GM20000 (cell line): ENCODE data around the gene IRF8.
A peak's percentile ranks its signal among the peaks of the same experiment; 100 is the strongest.

Source experiments
- DNase-seq: peaks from one replicate; pipeline ENCODE4 v3.0.0; 2012; ENCODE audit warnings: low spot score
- TF ChIP-seq, protein P1 (sequence below): IDR thresholded peaks from 2 replicates; pipeline ENCODE4 v1.5.1; 2012; ENCODE audit warnings: mild to moderate bottlenecking, control low read depth; ENCODE audit errors: extremely low read depth, missing control alignments

The IRF8 gene, protein sequence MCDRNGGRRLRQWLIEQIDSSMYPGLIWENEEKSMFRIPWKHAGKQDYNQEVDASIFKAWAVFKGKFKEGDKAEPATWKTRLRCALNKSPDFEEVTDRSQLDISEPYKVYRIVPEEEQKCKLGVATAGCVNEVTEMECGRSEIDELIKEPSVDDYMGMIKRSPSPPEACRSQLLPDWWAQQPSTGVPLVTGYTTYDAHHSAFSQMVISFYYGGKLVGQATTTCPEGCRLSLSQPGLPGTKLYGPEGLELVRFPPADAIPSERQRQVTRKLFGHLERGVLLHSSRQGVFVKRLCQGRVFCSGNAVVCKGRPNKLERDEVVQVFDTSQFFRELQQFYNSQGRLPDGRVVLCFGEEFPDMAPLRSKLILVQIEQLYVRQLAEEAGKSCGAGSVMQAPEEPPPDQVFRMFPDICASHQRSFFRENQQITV

DNA sequence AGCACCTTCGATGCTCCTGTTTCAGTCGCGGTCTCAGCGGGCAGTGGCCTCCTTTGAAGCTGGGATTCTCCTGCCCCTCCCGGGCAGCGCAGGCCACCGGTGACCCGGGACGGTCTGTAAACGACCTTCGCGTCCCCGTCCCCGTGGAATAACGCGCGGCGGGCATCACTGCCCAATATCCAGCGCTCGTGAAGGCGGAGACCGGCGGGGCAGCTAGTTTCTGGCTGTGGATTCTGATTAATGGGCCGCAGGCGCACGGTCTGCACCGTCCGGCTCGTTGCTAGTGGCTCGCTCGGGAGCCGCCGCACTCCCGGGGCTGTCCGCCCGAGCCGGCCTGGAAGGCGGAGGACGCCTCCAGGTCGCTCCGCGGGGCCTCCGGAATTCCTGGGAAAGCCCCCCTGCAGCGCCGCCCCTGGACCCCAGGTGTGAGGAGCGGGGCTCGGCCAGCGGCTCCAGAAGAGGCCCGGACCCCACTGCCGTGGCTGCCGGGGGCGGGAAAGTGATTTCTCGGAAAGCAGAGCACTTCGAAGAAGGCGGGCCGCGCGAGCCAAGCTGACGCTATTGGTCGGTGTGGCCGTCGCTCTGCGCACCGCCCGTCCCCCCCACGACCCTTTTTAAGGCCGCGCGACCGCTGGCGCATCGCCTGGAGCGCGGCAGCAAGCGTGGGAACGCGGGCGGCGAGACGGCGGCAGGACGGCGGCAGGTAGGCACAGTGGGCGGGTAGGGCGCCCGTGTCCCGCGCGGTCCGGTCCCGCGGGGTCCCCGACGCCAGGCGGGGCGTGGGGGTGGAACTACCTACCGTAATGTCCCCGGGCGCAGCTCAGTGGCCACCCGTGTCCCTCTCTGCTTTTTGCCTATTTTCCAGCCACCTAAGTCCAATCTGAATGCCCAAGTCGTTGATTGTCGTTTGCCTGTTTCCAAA, at the start of gene IRF8:
IRF8 (plus strand) TSS at position 642 of the 922 bp plus-strand sequence. CDS start 3,854 bp downstream, outside the sequence.
- peak; percentile 94 for DNase-seq
- TF ChIP-seq, protein P1, sequence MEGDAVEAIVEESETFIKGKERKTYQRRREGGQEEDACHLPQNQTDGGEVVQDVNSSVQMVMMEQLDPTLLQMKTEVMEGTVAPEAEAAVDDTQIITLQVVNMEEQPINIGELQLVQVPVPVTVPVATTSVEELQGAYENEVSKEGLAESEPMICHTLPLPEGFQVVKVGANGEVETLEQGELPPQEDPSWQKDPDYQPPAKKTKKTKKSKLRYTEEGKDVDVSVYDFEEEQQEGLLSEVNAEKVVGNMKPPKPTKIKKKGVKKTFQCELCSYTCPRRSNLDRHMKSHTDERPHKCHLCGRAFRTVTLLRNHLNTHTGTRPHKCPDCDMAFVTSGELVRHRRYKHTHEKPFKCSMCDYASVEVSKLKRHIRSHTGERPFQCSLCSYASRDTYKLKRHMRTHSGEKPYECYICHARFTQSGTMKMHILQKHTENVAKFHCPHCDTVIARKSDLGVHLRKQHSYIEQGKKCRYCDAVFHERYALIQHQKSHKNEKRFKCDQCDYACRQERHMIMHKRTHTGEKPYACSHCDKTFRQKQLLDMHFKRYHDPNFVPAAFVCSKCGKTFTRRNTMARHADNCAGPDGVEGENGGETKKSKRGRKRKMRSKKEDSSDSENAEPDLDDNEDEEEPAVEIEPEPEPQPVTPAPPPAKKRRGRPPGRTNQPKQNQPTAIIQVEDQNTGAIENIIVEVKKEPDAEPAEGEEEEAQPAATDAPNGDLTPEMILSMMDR = no peak

DNA sequence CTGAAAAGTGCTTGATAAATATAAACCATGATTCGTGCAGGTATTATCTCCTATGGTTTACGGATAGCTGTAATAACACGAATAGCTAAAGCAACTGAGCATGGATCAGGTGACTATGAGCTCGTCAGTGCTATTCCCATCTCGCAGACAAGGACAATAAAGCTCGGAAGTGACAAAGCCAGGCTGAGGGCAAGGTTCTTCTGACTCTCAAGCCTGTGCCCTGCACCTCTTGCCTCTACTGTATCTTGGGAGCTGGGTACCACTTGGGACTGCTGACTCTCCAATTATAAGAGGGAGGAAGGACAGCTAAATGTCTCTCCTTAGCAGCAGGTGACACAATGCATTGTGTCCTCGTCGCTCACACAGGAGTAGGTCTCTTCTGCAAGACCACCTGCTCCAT, 49.6 kb upstream of the IRF8 start:
- DNase-seq = no peak
- TF ChIP-seq, protein P1 = no peak

DNA sequence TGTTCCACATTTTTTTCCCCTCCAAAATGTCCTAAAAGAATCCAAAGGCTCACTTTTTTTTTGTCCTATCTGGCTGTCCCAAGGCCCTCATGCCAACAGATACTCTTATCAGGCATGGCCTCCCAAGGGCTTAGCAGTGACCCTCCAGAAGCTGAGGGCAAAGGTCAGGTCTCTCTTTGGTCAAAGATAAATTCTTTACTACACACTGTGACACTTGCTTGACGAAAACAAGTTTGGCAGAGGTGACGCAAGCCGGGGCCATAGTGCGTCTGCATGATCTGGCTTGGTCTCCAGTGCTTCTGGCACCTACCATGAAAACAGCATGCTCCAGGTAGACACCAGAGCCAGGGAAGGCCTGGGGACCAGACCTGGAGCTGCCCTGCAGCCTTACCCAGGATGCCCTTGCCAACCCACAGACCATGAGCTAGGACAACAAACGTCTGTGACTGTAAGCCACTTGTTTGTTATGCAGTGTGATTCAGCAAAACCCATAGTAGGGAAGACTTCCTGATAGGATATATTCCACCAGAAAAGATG, 48.5 kb upstream of the IRF8 start:
- TF ChIP-seq, protein P1 = no peak
- no peak for DNase-seq

- no peak for DNase-seq
- TF ChIP-seq, protein P1 = no peak
Measured at GRCh38 chr16:85851034-85851785, 47.8 kb upstream of the IRF8 start.

DNA sequence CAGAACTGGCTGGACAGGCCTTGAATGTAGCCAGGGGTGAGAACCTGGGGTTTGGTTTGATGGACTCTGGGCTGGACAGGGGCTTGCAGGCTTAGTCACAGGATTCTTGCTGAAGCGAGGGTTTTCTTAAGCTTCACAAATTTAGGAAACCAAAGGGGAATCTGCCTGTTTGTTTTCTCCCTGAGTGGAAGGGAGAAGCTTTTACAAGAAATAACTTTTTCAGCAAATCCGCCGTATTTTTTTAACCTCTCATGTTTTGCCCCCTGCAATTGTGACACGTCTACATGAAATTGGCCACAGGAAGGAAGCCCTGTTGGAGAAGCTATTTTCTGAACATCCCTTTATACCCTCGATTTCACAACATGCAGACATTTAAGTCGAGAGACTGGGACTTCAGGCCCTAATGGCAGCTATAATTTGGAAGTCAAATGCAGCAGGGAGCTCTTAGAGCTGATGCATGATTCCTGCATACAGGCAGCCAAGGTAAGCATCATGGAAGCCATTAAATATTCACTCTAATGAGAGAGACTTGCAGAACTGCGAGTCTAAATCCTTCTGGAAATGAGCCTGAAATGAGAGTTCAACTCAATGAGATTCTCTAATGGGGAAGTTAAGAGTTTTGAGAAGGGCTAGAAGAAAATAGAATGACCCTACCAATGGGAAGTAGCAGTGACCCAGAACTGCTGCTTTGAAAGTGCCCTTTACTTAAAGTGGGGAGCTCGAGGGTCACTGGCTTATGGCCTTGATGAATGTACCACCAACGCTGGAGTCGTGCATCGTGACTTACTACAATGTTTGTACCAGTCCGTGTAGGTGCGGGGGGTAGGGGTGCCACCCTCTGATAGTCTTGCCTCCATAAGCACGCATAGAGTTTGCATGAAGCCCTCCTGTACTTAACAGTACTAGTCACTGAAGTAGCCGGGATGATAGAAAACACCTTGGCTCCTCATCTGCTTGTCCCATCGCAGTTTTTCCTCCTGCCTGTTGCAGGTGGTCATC, 45.1 kb upstream of the IRF8 start:
- DNase-seq = no peak
- TF ChIP-seq, protein P1 = no peak

DNA sequence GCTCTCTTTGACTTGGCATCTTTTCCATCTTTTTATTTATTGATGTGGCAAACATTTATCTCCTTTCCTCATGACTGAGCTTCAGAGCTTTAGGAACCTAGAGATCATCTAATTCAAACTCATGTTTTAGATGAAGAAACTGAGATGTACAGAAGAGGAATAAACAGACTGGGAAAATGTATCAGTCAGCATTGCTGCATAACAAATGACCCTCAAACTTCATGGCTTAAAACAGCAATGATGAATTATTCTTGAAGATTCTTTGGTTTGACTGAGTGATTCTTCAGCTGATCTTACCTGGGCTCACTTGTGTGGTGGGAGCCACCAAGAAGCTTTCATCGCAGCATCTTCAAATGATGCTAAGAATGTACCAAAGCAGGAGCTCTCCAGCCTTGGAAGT, 44.0 kb upstream of the IRF8 start:
- TF ChIP-seq, protein P1 = no peak
- DNase-seq = no peak
